GDM1 (cell line): ENCODE results near the gene MAEA.

Experiments used
- DNase-seq: peaks from one replicate; lab custom pipeline; 2025; lab: John Stamatoyannopoulos, UW

MAEA gene

GRCh38 chr4:1353186-1354055 lies 63.7 kb downstream of the MAEA start:
- DNase-seq = no peak

GRCh38 chr4:1354136-1354982 lies 64.7 kb downstream of the MAEA start:
- no peak for DNase-seq

- no peak for DNase-seq
These were observed 65.2 kb downstream of the MAEA start for GRCh38 chr4:1354983-1355275.

GRCh38 chr4:1355378-1355777 lies 65.7 kb downstream of the MAEA start:
- DNase-seq = no peak

GRCh38 chr4:1356181-1356998 lies 66.7 kb downstream of the MAEA start:
- DNase-seq = no peak

GRCh38 chr4:1357356-1358248 lies 67.9 kb downstream of the MAEA start:
- no peak for DNase-seq

- DNase-seq = no peak
These were observed 68.9 kb downstream of the MAEA start for GRCh38 chr4:1358421-1359143.

GRCh38 chr4:1359144-1359501 lies 69.4 kb downstream of the MAEA start:
- no peak for DNase-seq

- DNase-seq = no peak
These were observed 70.3 kb downstream of the MAEA start for GRCh38 chr4:1359976-1360375.

- no peak for DNase-seq
These were observed 71.0 kb downstream of the MAEA start for GRCh38 chr4:1360423-1361283.

- DNase-seq = no peak
These were observed 71.7 kb downstream of the MAEA start for GRCh38 chr4:1361431-1361830.

GRCh38 chr4:1362046-1362445 lies 72.4 kb downstream of the MAEA start:
- DNase-seq = no peak

- DNase-seq = no peak
These were observed 72.8 kb downstream of the MAEA start for GRCh38 chr4:1362521-1362920.

GRCh38 chr4:1363513-1363912 lies 73.8 kb downstream of the MAEA start:
- no peak for DNase-seq

GRCh38 chr4:1364217-1364616 lies 74.5 kb downstream of the MAEA start:
- no peak for DNase-seq

GRCh38 chr4:1364748-1365147 lies 75.1 kb downstream of the MAEA start:
- DNase-seq = no peak

GRCh38 chr4:1365271-1366178 lies 75.8 kb downstream of the MAEA start:
- DNase-seq = no peak

GRCh38 chr4:1366371-1367229 lies 76.9 kb downstream of the MAEA start:
- no peak for DNase-seq
